ENCODE results near the gene RTL1.

Gene RTL1

GRCh38 chr14:100834082-100834793, 69.3 kb downstream of the RTL1 start:
- H3K4me3 ChIP-seq (ENCODE audit: low read depth, low read length) = no peak overlapping the region
- TF ChIP-seq CTCF (IDR thresholded peaks at IDR 0.05; ENCODE audit: borderline replicate concordance, insufficient read depth, low read depth, low read length) = no peak

GRCh38 chr14:100832311-100832960, 71.1 kb downstream of the RTL1 start:
- H3K4me3 ChIP-seq (ENCODE audit: low read depth, low read length) = no peak overlapping the region
- TF ChIP-seq CTCF (IDR thresholded peaks at IDR 0.05; ENCODE audit: borderline replicate concordance, insufficient read depth, low read depth, low read length) = no peak

GRCh38 chr14:100830681-100831080, 72.8 kb downstream of the RTL1 start:
- no peak for TF ChIP-seq CTCF (IDR thresholded peaks at IDR 0.05; ENCODE audit: borderline replicate concordance, insufficient read depth, low read depth, low read length)
- H3K4me3 ChIP-seq (ENCODE audit: low read depth, low read length) = no peak overlapping the region

All from GM12875 (cell line).